Right forelimb (tissue), 1 donor: ENCODE results near the gene ACER3.
"Not testable (repeated sequence)": the region's sequence is repeated elsewhere in the genome, so short reads cannot be mapped to it uniquely, and the experiment has no call there.

ENCODE experiments used
- DNase-seq: peaks from one replicate; pipeline ENCODE4 v3.0.0-alpha.2; 2018

The ACER3 gene

GRCh38 chr11:77042111-77042726 lies 181.5 kb downstream of the ACER3 start:
- DNase-seq = no peak

- DNase-seq = no peak
These were observed 183.6 kb downstream of the ACER3 start for GRCh38 chr11:77044356-77044755.

GRCh38 chr11:77044886-77045285 lies 184.2 kb downstream of the ACER3 start:
- no peak for DNase-seq

- no peak for DNase-seq
These were observed 185.4 kb downstream of the ACER3 start for GRCh38 chr11:77046060-77046501.

GRCh38 chr11:77047007-77047927 lies 186.5 kb downstream of the ACER3 start:
- DNase-seq = peak; percentile 72

- not testable (repeated sequence) for DNase-seq
These were observed 187.3 kb downstream of the ACER3 start for GRCh38 chr11:77047928-77048446.

GRCh38 chr11:77049026-77049425 lies 188.3 kb downstream of the ACER3 start:
- no peak for DNase-seq

- no peak for DNase-seq
These were observed 190.8 kb downstream of the ACER3 start for GRCh38 chr11:77051511-77051910.

GRCh38 chr11:77052518-77052917 lies 191.8 kb downstream of the ACER3 start:
- DNase-seq = no peak

- no peak for DNase-seq
These were observed 192.7 kb downstream of the ACER3 start for GRCh38 chr11:77053217-77054015.

- DNase-seq = no peak
These were observed 193.4 kb downstream of the ACER3 start for GRCh38 chr11:77054084-77054483.

- no peak for DNase-seq
These were observed 194.4 kb downstream of the ACER3 start for GRCh38 chr11:77055101-77055561.

- no peak for DNase-seq
These were observed 195.2 kb downstream of the ACER3 start for GRCh38 chr11:77055913-77056312.

GRCh38 chr11:77056814-77057402 lies 196.2 kb downstream of the ACER3 start:
- DNase-seq = no peak

GRCh38 chr11:77057938-77058474 lies 197.3 kb downstream of the ACER3 start:
- no peak for DNase-seq

- DNase-seq = no peak
These were observed 198.2 kb downstream of the ACER3 start for GRCh38 chr11:77058900-77059299.

- no peak for DNase-seq
These were observed 199.1 kb downstream of the ACER3 start for GRCh38 chr11:77059806-77060205.

- no peak for DNase-seq
These were observed 199.5 kb downstream of the ACER3 start for GRCh38 chr11:77060234-77060633.

GRCh38 chr11:77061258-77061657 lies 200.5 kb downstream of the ACER3 start:
- DNase-seq = not testable (repeated sequence)

- DNase-seq = no peak
These were observed 202.2 kb downstream of the ACER3 start for GRCh38 chr11:77062924-77063323.

- no peak for DNase-seq
These were observed 202.7 kb downstream of the ACER3 start for GRCh38 chr11:77063407-77063806.

- no peak for DNase-seq
These were observed 203.1 kb downstream of the ACER3 start for GRCh38 chr11:77063861-77064260.
